Measurements from ENCODE around the gene BLTP2. TPM values are rescaled to one million over a fixed set of nuclear protein-coding genes. Genes with fewer than 3 reads are reported as not detected.
A peak's percentile ranks its signal among the peaks of the same experiment; 100 is the strongest.

The BLTP2 gene
- 81.4 TPM for polyA plus RNA-seq (2013, experiment 1 of 4)
- 108 TPM for polyA plus RNA-seq (2013, experiment 2 of 4)
- polyA plus RNA-seq (2013, experiment 3 of 4) = 64.6 TPM
- polyA plus RNA-seq (2013, experiment 4 of 4) = 75.2 TPM

GRCh38 chr17:28644787-28645575 lies at the start of gene BLTP2:
Gene BLTP2, minus strand, starts transcription at chr17:28645158. Its CDS starts 102 bp downstream, at chr17:28645056.
- Histone ChIP-seq H3K36me3 (ENCODE audit: control insufficient read depth, insufficient read depth, low read length) (peaks cover 21% of the 10 kb centered on the region), H3K4me3 (ENCODE audit: insufficient read depth, low read depth, low read length) (peak within 1 kb of the TSS; percentile 91), H3K27me3 (ENCODE audit: control insufficient read depth, insufficient read depth, low read length, poor library complexity, severe bottlenecking) (no peaks in the 10 kb centered on the region), H3K9me3 (ENCODE audit: control insufficient read depth, low read length) (no peaks in the 10 kb centered on the region), H3K4me1 (ENCODE audit: control insufficient read depth, insufficient read depth, low read length) (peaks cover 7% of the 10 kb centered on the region), H3K27ac (ENCODE audit: insufficient read depth, low read depth, low read length, poor library complexity, severe bottlenecking) (peak within 1 kb of the TSS; percentile 76)
- WGBS, 2 experiments = 1% methylated on average over 88 to 89 of the region's 89 CpGs

- no peak overlapping the region for H3K4me3 ChIP-seq (ENCODE audit: insufficient read depth, low read depth, low read length)
- no peaks in the 10 kb centered on the region for H3K4me1 ChIP-seq (ENCODE audit: control insufficient read depth, insufficient read depth, low read length)
- WGBS, 2 experiments = 95 to 97% methylated on average over 1 of the region's 1 CpG
- no peaks in the 10 kb centered on the region for H3K9me3 ChIP-seq (ENCODE audit: control insufficient read depth, low read length)
- no peaks in the 10 kb centered on the region for H3K27me3 ChIP-seq (ENCODE audit: control insufficient read depth, insufficient read depth, low read length, poor library complexity, severe bottlenecking)
- peaks cover 64% of the 10 kb centered on the region for H3K36me3 ChIP-seq (ENCODE audit: control insufficient read depth, insufficient read depth, low read length)
- H3K27ac ChIP-seq (ENCODE audit: insufficient read depth, low read depth, low read length, poor library complexity, severe bottlenecking) = no peak overlapping the region
Observed at GRCh38 chr17:28693869-28694268, 48.9 kb upstream of the BLTP2 start.

GRCh38 chr17:28689011-28689410 lies 44.1 kb upstream of the BLTP2 start:
- H3K27me3 ChIP-seq (ENCODE audit: control insufficient read depth, insufficient read depth, low read length, poor library complexity, severe bottlenecking) = no peaks in the 10 kb centered on the region
- no peak overlapping the region for H3K4me3 ChIP-seq (ENCODE audit: insufficient read depth, low read depth, low read length)
- H3K36me3 ChIP-seq (ENCODE audit: control insufficient read depth, insufficient read depth, low read length) = peaks cover 75% of the 10 kb centered on the region
- no peak overlapping the region for H3K27ac ChIP-seq (ENCODE audit: insufficient read depth, low read depth, low read length, poor library complexity, severe bottlenecking)
- H3K4me1 ChIP-seq (ENCODE audit: control insufficient read depth, insufficient read depth, low read length) = no peaks in the 10 kb centered on the region
- no peaks in the 10 kb centered on the region for H3K9me3 ChIP-seq (ENCODE audit: control insufficient read depth, low read length)
- WGBS, 2 experiments = 94 to 98% methylated on average over 2 to 3 of the region's 3 CpGs

GRCh38 chr17:28688481-28688880 lies 43.5 kb upstream of the BLTP2 start:
- H3K4me1 ChIP-seq (ENCODE audit: control insufficient read depth, insufficient read depth, low read length) = no peaks in the 10 kb centered on the region
- no peaks in the 10 kb centered on the region for H3K9me3 ChIP-seq (ENCODE audit: control insufficient read depth, low read length)
- no peaks in the 10 kb centered on the region for H3K27me3 ChIP-seq (ENCODE audit: control insufficient read depth, insufficient read depth, low read length, poor library complexity, severe bottlenecking)
- no peak overlapping the region for H3K27ac ChIP-seq (ENCODE audit: insufficient read depth, low read depth, low read length, poor library complexity, severe bottlenecking)
- WGBS, 2 experiments = 95 to 100% methylated on average over 4 of the region's 4 CpGs
- no peak overlapping the region for H3K4me3 ChIP-seq (ENCODE audit: insufficient read depth, low read depth, low read length)
- H3K36me3 ChIP-seq (ENCODE audit: control insufficient read depth, insufficient read depth, low read length) = peaks cover 73% of the 10 kb centered on the region

- Histone ChIP-seq H3K4me1 (ENCODE audit: control insufficient read depth, insufficient read depth, low read length) (no peaks in the 10 kb centered on the region), H3K36me3 (ENCODE audit: control insufficient read depth, insufficient read depth, low read length) (peaks cover 89% of the 10 kb centered on the region), H3K27me3 (ENCODE audit: control insufficient read depth, insufficient read depth, low read length, poor library complexity, severe bottlenecking) (no peaks in the 10 kb centered on the region), H3K27ac (ENCODE audit: insufficient read depth, low read depth, low read length, poor library complexity, severe bottlenecking) (no peak overlapping the region), H3K4me3 (ENCODE audit: insufficient read depth, low read depth, low read length) (no peak overlapping the region), H3K9me3 (ENCODE audit: control insufficient read depth, low read length) (no peaks in the 10 kb centered on the region)
- 97 to 100% methylated on average over 4 of the region's 4 CpGs for WGBS, 2 experiments
Observed at GRCh38 chr17:28686296-28686695, 41.3 kb upstream of the BLTP2 start.

- Histone ChIP-seq H3K27ac (ENCODE audit: insufficient read depth, low read depth, low read length, poor library complexity, severe bottlenecking) (no peak overlapping the region), H3K4me1 (ENCODE audit: control insufficient read depth, insufficient read depth, low read length) (no peaks in the 10 kb centered on the region), H3K4me3 (ENCODE audit: insufficient read depth, low read depth, low read length) (no peak overlapping the region), H3K9me3 (ENCODE audit: control insufficient read depth, low read length) (no peaks in the 10 kb centered on the region), H3K27me3 (ENCODE audit: control insufficient read depth, insufficient read depth, low read length, poor library complexity, severe bottlenecking) (no peaks in the 10 kb centered on the region), H3K36me3 (ENCODE audit: control insufficient read depth, insufficient read depth, low read length) (peaks cover 88% of the 10 kb centered on the region)
- WGBS, 2 experiments = 94% methylated on average over 5 of the region's 5 CpGs
Observed at GRCh38 chr17:28685366-28685765, 40.4 kb upstream of the BLTP2 start.

- H3K27me3 ChIP-seq (ENCODE audit: control insufficient read depth, insufficient read depth, low read length, poor library complexity, severe bottlenecking) = no peaks in the 10 kb centered on the region
- H3K4me1 ChIP-seq (ENCODE audit: control insufficient read depth, insufficient read depth, low read length) = no peaks in the 10 kb centered on the region
- H3K36me3 ChIP-seq (ENCODE audit: control insufficient read depth, insufficient read depth, low read length) = peaks cover 85% of the 10 kb centered on the region
- H3K4me3 ChIP-seq (ENCODE audit: insufficient read depth, low read depth, low read length) = no peak overlapping the region
- no peak overlapping the region for H3K27ac ChIP-seq (ENCODE audit: insufficient read depth, low read depth, low read length, poor library complexity, severe bottlenecking)
- 95 to 96% methylated on average over 3 of the region's 3 CpGs for WGBS, 2 experiments
- H3K9me3 ChIP-seq (ENCODE audit: control insufficient read depth, low read length) = no peaks in the 10 kb centered on the region
Observed at GRCh38 chr17:28684963-28685362, 40.0 kb upstream of the BLTP2 start.

- Histone ChIP-seq H3K27ac (ENCODE audit: insufficient read depth, low read depth, low read length, poor library complexity, severe bottlenecking) (no peak overlapping the region), H3K9me3 (ENCODE audit: control insufficient read depth, low read length) (no peaks in the 10 kb centered on the region), H3K36me3 (ENCODE audit: control insufficient read depth, insufficient read depth, low read length) (peaks cover 76% of the 10 kb centered on the region), H3K4me3 (ENCODE audit: insufficient read depth, low read depth, low read length) (no peak overlapping the region), H3K27me3 (ENCODE audit: control insufficient read depth, insufficient read depth, low read length, poor library complexity, severe bottlenecking) (no peaks in the 10 kb centered on the region), H3K4me1 (ENCODE audit: control insufficient read depth, insufficient read depth, low read length) (no peaks in the 10 kb centered on the region)
- WGBS, 2 experiments = 93 to 95% methylated on average over 11 of the region's 11 CpGs
Observed at GRCh38 chr17:28682655-28683054, 37.7 kb upstream of the BLTP2 start.

- Histone ChIP-seq H3K27me3 (ENCODE audit: control insufficient read depth, insufficient read depth, low read length, poor library complexity, severe bottlenecking) (no peaks in the 10 kb centered on the region), H3K27ac (ENCODE audit: insufficient read depth, low read depth, low read length, poor library complexity, severe bottlenecking) (no peak overlapping the region), H3K36me3 (ENCODE audit: control insufficient read depth, insufficient read depth, low read length) (peaks cover 75% of the 10 kb centered on the region), H3K9me3 (ENCODE audit: control insufficient read depth, low read length) (no peaks in the 10 kb centered on the region), H3K4me1 (ENCODE audit: control insufficient read depth, insufficient read depth, low read length) (no peaks in the 10 kb centered on the region), H3K4me3 (ENCODE audit: insufficient read depth, low read depth, low read length) (no peak overlapping the region)
- 93 to 96% methylated on average over 7 of the region's 7 CpGs for WGBS, 2 experiments
Observed at GRCh38 chr17:28675980-28676379, 31.0 kb upstream of the BLTP2 start.

GRCh38 chr17:28675490-28675889 lies 30.5 kb upstream of the BLTP2 start:
- no peak overlapping the region for H3K4me3 ChIP-seq (ENCODE audit: insufficient read depth, low read depth, low read length)
- 87 to 94% methylated on average over 2 of the region's 3 CpGs for WGBS, 2 experiments
- H3K27ac ChIP-seq (ENCODE audit: insufficient read depth, low read depth, low read length, poor library complexity, severe bottlenecking) = no peak overlapping the region
- H3K9me3 ChIP-seq (ENCODE audit: control insufficient read depth, low read length) = no peaks in the 10 kb centered on the region
- no peaks in the 10 kb centered on the region for H3K4me1 ChIP-seq (ENCODE audit: control insufficient read depth, insufficient read depth, low read length)
- H3K36me3 ChIP-seq (ENCODE audit: control insufficient read depth, insufficient read depth, low read length) = peaks cover 75% of the 10 kb centered on the region
- H3K27me3 ChIP-seq (ENCODE audit: control insufficient read depth, insufficient read depth, low read length, poor library complexity, severe bottlenecking) = no peaks in the 10 kb centered on the region

Measured in ectodermal cell (in vitro differentiated cells).